ENCODE results near the gene PBX2.
"Not testable (repeated sequence)": the region's sequence is repeated elsewhere in the genome, so short reads cannot be mapped to it uniquely, and the experiment has no call there.

- TF ChIP-seq POLR2A, CTCF, EP300 (IDR thresholded peaks at IDR 0.05): not testable (repeated sequence)
Observed at GRCh38 chr6:32185681-32186131, 4.3 kb downstream of the PBX2 start.
